Upper lobe of right lung (tissue), 1 donor: ENCODE data around the gene MARCO. TPM values are rescaled to one million over a fixed set of nuclear protein-coding genes. Genes with fewer than 3 reads are reported as not detected.

ENCODE experiments used
- ATAC-seq: fragments of 200-7000 bp; cut with Tn5 transposase; one replicate; pipeline ENCODE4 v1.9.1; 2020; ENCODE audit warnings: mild to moderate bottlenecking, moderate library complexity
- DNase-seq: peaks from one replicate; pipeline ENCODE4 v3.0.0-alpha.2; 2020
- H3K27ac ChIP-seq: fragments of 200-600 bp; one replicate; pipeline ENCODE4 v1.8.0; 2022
- H3K27me3 ChIP-seq: fragments of 200-600 bp; one replicate; pipeline ENCODE4 v1.8.0; 2022; ENCODE audit warnings: mild to moderate bottlenecking
- H3K36me3 ChIP-seq: fragments of 200-600 bp; one replicate; pipeline ENCODE4 v1.8.0; 2022
- H3K4me1 ChIP-seq: fragments of 200-600 bp; one replicate; pipeline ENCODE4 v1.8.0; 2022
- H3K4me3 ChIP-seq: fragments of 200-600 bp; one replicate; pipeline ENCODE4 v1.8.0; 2022; ENCODE audit warnings: mild to moderate bottlenecking
- H3K9me3 ChIP-seq: fragments of 200-600 bp; one replicate; pipeline ENCODE4 v1.8.0; 2022
- intact Hi-C: fragments of 100-400 bp; cut with DNase I; formaldehyde crosslinking; loops from one replicate; pipeline ENCODE4 v1.11.0; 2022
- long read RNA-seq: library from polyadenylated mRNA; unstranded; transcript quantifications from one replicate; pipeline ENCODE4 v2.0.0, GENCODE V29; 2021
- total RNA-seq: library from RNA; stranded (reverse); fragmentation: NEBNext Ultra II Directional; extraction: Animal tissue kit (Norgen Biotek cat#: 25700); gene quantifications from one replicate; pipeline ENCODE4 v1.2.1, GENCODE V29; 2021
- TF ChIP-seq, protein P1 (sequence below): fragments of 200-600 bp; IDR thresholded peaks from one replicate; pipeline ENCODE4 v1.8.0; 2022; ENCODE audit warnings: antibody characterized with exemption
- donor health status: DM: no; HTN: yes; CAD: no; lungs with severe emphysema.

MARCO gene
- 165 TPM for total RNA-seq
- long read RNA-seq, transcript MARCO-203 (2 exons, 556 nt) = minor isoform, 9 of 309 reads
- long read RNA-seq, transcript MARCO-201 (17 exons, 1,838 nt) = major isoform, 235 of 309 reads
- long read RNA-seq, partial matches to known transcripts = 43 of 309 reads
- long read RNA-seq, other reads (novel, unspliced or antisense) = 22 of 309 reads

- Histone ChIP-seq H3K36me3 (no peaks in the 10 kb centered on the region), H3K27ac (no peak within 1 kb of the TSS), H3K4me1 (peaks cover 3% of the 10 kb centered on the region), H3K27me3 (no peaks in the 10 kb centered on the region), H3K4me3 (peak within 1 kb of the TSS; percentile 25), H3K9me3 (no peaks in the 10 kb centered on the region)
- ATAC-seq (peak; percentile 45), DNase-seq (no peak)
- intact Hi-C loops = no loop called here
- TF ChIP-seq, protein P1, sequence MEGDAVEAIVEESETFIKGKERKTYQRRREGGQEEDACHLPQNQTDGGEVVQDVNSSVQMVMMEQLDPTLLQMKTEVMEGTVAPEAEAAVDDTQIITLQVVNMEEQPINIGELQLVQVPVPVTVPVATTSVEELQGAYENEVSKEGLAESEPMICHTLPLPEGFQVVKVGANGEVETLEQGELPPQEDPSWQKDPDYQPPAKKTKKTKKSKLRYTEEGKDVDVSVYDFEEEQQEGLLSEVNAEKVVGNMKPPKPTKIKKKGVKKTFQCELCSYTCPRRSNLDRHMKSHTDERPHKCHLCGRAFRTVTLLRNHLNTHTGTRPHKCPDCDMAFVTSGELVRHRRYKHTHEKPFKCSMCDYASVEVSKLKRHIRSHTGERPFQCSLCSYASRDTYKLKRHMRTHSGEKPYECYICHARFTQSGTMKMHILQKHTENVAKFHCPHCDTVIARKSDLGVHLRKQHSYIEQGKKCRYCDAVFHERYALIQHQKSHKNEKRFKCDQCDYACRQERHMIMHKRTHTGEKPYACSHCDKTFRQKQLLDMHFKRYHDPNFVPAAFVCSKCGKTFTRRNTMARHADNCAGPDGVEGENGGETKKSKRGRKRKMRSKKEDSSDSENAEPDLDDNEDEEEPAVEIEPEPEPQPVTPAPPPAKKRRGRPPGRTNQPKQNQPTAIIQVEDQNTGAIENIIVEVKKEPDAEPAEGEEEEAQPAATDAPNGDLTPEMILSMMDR = no peak
Observed at GRCh38 chr2:118942031-118942430, at the start of gene MARCO. TSS of gene MARCO (plus strand) at chr2:118942194. CDS start at chr2:118942301, 107 bp downstream.

DNA sequence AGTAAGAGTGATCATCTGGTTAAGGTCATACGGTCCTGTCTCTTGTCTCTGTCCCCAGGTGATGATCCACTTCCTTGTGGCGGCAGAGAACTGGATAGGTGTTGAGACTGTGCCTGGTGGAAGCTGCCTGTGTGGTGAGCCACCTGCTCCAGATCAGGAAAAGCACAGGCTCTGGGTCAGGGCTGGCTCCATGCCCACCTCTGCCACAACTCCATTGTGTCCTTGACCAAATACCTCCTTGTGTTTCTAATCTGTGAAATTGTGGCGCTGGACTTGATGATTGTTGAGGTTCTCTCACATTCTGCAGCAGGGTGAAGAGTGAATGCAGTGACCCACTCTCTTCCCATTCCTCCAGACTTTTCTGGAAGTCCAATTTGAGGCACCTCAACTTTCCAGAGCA lies 48.9 kb upstream of the MARCO start:
- H3K27ac ChIP-seq = no peak overlapping the region
- H3K9me3 ChIP-seq = peaks cover 8% of the 10 kb centered on the region
- TF ChIP-seq, protein P1 = no peak
- DNase-seq (no peak), ATAC-seq (no peak)
- intact Hi-C loops = no loop called here
- no peaks in the 10 kb centered on the region for H3K4me1 ChIP-seq
- no peak overlapping the region for H3K4me3 ChIP-seq
- no peaks in the 10 kb centered on the region for H3K27me3 ChIP-seq
- H3K36me3 ChIP-seq = no peaks in the 10 kb centered on the region

- no peak for DNase-seq
- no peaks in the 10 kb centered on the region for H3K9me3 ChIP-seq
- H3K27me3 ChIP-seq = no peaks in the 10 kb centered on the region
- ATAC-seq = peak; percentile 65
- no peak overlapping the region for H3K27ac ChIP-seq
- intact Hi-C loops = no loop called here
- no peak overlapping the region for H3K4me3 ChIP-seq
- TF ChIP-seq, protein P1 = no peak
- no peaks in the 10 kb centered on the region for H3K36me3 ChIP-seq
- no peaks in the 10 kb centered on the region for H3K4me1 ChIP-seq
Observed at GRCh38 chr2:118902266-118903028, 39.5 kb upstream of the MARCO start.

GRCh38 chr2:118903029-118903351 lies 39.0 kb upstream of the MARCO start:
- Histone ChIP-seq H3K4me3 (no peak overlapping the region), H3K36me3 (no peaks in the 10 kb centered on the region), H3K9me3 (no peaks in the 10 kb centered on the region), H3K27me3 (no peaks in the 10 kb centered on the region), H3K4me1 (no peaks in the 10 kb centered on the region), H3K27ac (no peak overlapping the region)
- no peak for DNase-seq
- intact Hi-C loops = no loop called here
- TF ChIP-seq, protein P1 = no peak
- ATAC-seq = no peak

- no peaks in the 10 kb centered on the region for H3K9me3 ChIP-seq
- H3K4me3 ChIP-seq = no peak overlapping the region
- H3K4me1 ChIP-seq = no peaks in the 10 kb centered on the region
- intact Hi-C loops = no loop called here
- DNase-seq = no peak
- no peaks in the 10 kb centered on the region for H3K27me3 ChIP-seq
- no peak overlapping the region for H3K27ac ChIP-seq
- H3K36me3 ChIP-seq = no peaks in the 10 kb centered on the region
- TF ChIP-seq, protein P1 = no peak
- peak; percentile 68 for ATAC-seq
Observed at GRCh38 chr2:118903551-118904479, 38.2 kb upstream of the MARCO start.
